Neural progenitor cell (in vitro differentiated cells): ENCODE data around the gene RARRES1.

ENCODE experiments used
- CTCF ChIP-seq: fragments of 200-600 bp; sonication (generic); IDR thresholded peaks from 2 replicates; pipeline ENCODE4 v1.5.1; 2017; ENCODE audit warnings: antibody characterized with exemption, mild to moderate bottlenecking
- EZH2phosphoT487 ChIP-seq: fragments of 200-600 bp; sonication (generic); IDR thresholded peaks from 2 replicates; pipeline ENCODE4 v1.6.1; 2017; ENCODE audit warnings: antibody characterized with exemption

GRCh38 chr3:158718490-158719170, 13.6 kb downstream of the RARRES1 start:
- TF ChIP-seq CTCF = no peak
- TF ChIP-seq EZH2phosphoT487 = no peak
